Stimulated activated CD4-positive, alpha-beta T cell treated with anti-CD3 and anti-CD28 coated beads, Interleukin-15, amount 100 ng/mL, for 24 hours (primary cell): ENCODE results near the gene SIRPG.

ENCODE experiments used
- DNase-seq: peaks from one replicate; pipeline ENCODE4 v3.0.0-alpha.2; 2020

SIRPG gene

DNA sequence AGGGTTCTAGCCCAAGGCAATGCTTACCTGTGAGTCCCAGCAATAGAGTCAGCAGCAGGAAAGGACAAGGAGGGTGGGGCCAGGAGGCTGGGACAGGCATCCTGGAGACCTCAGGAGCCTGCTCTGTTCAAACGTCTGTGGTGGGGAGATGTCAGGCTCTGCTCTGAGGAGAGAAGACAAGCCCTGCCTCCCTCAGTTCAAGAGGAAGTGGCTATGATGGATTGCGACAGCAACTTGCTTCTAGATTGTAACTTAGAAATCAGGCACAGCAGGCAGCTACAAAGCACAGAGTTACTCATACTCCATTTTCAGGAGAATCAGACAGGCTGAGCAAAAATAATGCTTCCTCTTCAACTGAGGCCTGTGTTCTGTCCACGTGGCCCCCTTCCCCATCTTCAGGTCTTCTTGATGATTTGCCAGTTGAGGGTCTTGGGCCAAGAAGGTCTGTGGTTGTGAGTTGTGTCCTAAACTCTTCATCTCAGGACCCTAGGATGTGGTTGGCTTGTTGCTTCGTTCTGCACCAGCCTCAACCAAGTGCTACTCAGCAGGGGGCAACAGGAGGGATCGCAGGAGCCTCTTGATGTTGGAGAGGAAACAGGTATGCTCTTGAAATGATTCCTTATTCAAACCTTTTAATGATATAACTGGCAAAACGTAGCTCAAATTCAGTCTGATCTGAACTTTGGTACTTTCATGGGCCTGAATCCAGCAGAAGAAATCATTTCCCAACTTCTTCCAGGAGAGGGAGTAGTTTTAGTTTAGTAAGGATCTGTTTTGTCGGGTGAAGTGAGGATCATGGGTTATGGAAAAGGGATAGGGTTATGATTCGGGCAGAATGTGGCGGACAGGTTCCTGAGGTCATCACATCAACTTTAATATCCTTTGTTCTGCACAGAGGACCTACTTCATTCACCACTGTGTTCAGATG, 68.8 kb downstream of the SIRPG start:
- DNase-seq, result no peak

DNA sequence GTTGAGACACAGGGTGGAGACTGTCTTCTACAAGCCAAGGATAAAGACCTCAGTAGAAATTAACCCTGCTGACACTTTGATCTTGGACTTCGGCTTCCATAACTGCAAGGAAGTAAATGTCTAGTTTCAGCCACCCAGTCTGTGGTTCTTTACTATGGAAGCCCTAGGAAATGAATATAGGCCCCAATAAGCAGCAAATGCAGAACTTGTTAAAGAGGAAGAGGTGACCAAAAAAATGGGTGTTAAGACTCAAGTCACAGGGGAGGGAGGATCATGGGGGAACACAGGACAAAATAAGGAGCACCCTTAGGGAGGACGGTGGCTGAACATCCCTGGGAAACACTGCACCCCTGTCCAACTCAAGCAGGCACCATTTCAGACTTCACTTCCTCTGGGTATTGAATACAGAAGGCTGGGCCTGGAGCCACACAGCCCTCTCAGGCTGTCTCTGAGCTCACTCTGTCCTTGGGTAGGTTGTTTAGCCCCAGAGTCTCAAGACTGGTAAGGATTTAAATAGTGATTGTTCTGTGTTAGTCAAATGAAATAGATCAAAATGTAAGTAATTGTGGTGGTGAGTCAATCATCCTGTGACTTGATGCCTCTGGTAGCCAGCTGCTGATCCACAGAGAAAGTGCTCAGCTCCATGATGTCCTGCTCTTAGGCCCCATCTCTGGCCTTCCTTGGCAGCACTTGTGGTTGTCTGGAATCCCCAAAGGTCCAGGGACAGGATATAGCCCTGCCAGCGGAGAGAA, 69.6 kb downstream of the SIRPG start:
- DNase-seq, result no peak

DNA sequence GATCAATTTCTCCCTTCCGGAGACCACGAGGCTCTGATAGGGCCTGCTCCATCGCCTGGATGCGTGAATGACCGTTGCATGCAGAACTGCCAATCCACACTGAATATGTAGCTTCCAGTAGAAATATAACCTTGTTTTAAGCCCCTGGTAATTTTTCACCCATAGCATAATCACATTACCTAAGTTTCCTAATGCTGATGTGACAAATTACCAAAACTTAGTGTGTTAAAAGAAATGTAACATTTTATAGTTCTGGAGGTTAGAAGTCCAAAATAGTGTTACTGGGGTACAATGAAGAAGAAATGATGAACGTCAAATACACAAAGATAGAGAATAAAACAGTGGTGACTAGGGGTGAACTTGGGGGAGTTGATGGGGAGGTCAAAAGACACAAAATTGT, 78.1 kb downstream of the SIRPG start:
- DNase-seq, result no peak
